ENCODE measurements around the gene BCAN. TPM values are rescaled to one million over a fixed set of nuclear protein-coding genes. Genes with fewer than 3 reads are reported as not detected.

The BCAN gene
- total RNA-seq, 1 experiment from 2014 or later: not detected

DNA sequence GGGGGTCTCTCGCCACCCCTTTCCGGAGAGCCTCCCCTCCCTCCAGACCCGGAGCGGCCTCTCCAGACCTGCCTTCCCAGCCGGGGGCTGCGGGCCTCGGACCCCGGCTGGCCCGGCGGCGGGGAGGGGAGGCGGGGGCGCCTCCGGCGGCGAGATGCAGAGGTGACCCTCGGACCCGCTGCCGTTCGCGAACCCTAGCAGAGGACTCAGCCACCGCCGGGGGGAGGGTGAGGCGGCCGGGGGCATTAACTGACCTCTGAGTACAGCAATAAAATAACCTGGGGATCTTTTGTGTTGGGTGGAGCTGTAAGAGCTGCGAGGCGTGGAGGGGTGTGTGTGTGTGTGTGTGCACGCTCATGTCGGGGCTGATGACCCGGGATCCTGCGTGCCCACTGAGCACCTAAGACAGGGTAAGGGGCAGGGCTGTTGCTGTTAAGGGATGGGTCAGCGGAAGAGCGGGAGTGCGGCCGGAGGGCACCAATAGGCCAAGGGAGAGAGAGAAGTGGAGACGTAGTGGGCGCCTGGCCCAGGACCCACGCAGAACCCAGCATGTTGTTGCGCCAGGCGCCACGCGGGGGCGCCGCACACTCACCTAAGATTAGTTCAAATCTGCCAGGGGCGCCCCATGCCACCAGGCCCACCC lies 16.4 kb upstream of the BCAN start:
- H3K4me2 ChIP-seq: 0 out of 2 replicates have a peak overlapping the region, but pooled peaks have one; percentile 15
- intact Hi-C loops (cut with micrococcal nuclease; ENCODE audit: unreplicated experiment): loop anchor here (2.0 to 10.0 kb wide), 3 partner anchors 233 to 299 kb away; partner anchors contain the start of genes INSRR and LRRC71
- CTCF ChIA-PET: interaction anchor here (0.5 to 1.5 kb wide), 3 partner anchors 54 to 234 kb away, joined by 3 to 4 read pairs (median 4); no protein-coding TSS in a partner anchor
- peaks cover 26% of the 10 kb centered on the region for H3K4me1 ChIP-seq (replicated peaks; ENCODE audit: insufficient read depth)
- no TSS peak for BruUV-seq (replicated peaks)
- peak in 1 of 2 experiments; percentile 32 for DNase-seq
- H3K9me3 ChIP-seq (ENCODE audit: insufficient read depth, low read depth): no peaks in the 10 kb centered on the region
- no peaks in the 10 kb centered on the region for H3K36me3 ChIP-seq (ENCODE audit: low read depth)
- no peaks in the 10 kb centered on the region for H4K20me1 ChIP-seq (ENCODE audit: insufficient read depth)
- H3K4me3 ChIP-seq: no peak overlapping the region
- H3K79me2 ChIP-seq (ENCODE audit: low read depth): no peaks in the 10 kb centered on the region
- TF ChIP-seq, protein P1, sequence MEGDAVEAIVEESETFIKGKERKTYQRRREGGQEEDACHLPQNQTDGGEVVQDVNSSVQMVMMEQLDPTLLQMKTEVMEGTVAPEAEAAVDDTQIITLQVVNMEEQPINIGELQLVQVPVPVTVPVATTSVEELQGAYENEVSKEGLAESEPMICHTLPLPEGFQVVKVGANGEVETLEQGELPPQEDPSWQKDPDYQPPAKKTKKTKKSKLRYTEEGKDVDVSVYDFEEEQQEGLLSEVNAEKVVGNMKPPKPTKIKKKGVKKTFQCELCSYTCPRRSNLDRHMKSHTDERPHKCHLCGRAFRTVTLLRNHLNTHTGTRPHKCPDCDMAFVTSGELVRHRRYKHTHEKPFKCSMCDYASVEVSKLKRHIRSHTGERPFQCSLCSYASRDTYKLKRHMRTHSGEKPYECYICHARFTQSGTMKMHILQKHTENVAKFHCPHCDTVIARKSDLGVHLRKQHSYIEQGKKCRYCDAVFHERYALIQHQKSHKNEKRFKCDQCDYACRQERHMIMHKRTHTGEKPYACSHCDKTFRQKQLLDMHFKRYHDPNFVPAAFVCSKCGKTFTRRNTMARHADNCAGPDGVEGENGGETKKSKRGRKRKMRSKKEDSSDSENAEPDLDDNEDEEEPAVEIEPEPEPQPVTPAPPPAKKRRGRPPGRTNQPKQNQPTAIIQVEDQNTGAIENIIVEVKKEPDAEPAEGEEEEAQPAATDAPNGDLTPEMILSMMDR (conservative IDR thresholded peaks at IDR 0.05): peak; percentile 92
- TF ChIP-seq EZH2 (IDR thresholded peaks at IDR 0.05; ENCODE audit: low read depth): no peak
- peaks cover 21% of the 10 kb centered on the region for H3F3A ChIP-seq (ENCODE audit: insufficient read depth, low read depth)
- H2AFZ ChIP-seq: no peak overlapping the region
- no peaks in the 10 kb centered on the region for H3K9me2 ChIP-seq (ENCODE audit: insufficient read depth)
- no peak overlapping the region for H3K27ac ChIP-seq
- POLR2A ChIA-PET (ENCODE audit: unreplicated experiment): interaction anchor here (0.5 kb wide), 1 partner anchor 73 kb away, joined by 6 read pairs; no protein-coding TSS in a partner anchor
- peaks cover 13% of the 10 kb centered on the region; the same call in 1 of the 2 replicates for H3K27me3 ChIP-seq (ENCODE audit: insufficient read depth, low read depth)

GRCh38 chr1:156626079-156626438 lies 15.9 kb upstream of the BCAN start:
- no peaks in the 10 kb centered on the region for H3K9me3 ChIP-seq (ENCODE audit: insufficient read depth, low read depth)
- H3F3A ChIP-seq (ENCODE audit: insufficient read depth, low read depth): peaks cover 24% of the 10 kb centered on the region
- peaks cover 8% of the 10 kb centered on the region; the same call in 1 of the 2 replicates for H3K27me3 ChIP-seq (ENCODE audit: insufficient read depth, low read depth)
- H2AFZ ChIP-seq: no peak overlapping the region
- no peaks in the 10 kb centered on the region for H3K79me2 ChIP-seq (ENCODE audit: low read depth)
- no peak for TF ChIP-seq EZH2 (IDR thresholded peaks at IDR 0.05; ENCODE audit: low read depth)
- TF ChIP-seq, protein P1 (conservative IDR thresholded peaks at IDR 0.05): no peak; the same call in 1 of the 2 replicates
- CTCF ChIA-PET: interaction anchor here (0.5 to 1.6 kb wide), 7 partner anchors 12 to 234 kb away, joined by 3 to 7 read pairs (median 4); no protein-coding TSS in a partner anchor
- no peaks in the 10 kb centered on the region for H3K36me3 ChIP-seq (ENCODE audit: low read depth)
- 0 out of 2 replicates have a peak overlapping the region, but pooled peaks have one; percentile 15 for H3K4me2 ChIP-seq
- POLR2A ChIA-PET (ENCODE audit: unreplicated experiment): interaction anchor here (0.5 kb wide), 1 partner anchor 55 kb away, joined by 3 read pairs; no protein-coding TSS in a partner anchor
- peak in 1 of 2 experiments; percentile 39 for DNase-seq
- intact Hi-C loops (cut with micrococcal nuclease; ENCODE audit: unreplicated experiment): loop anchor here (2.0 to 10.0 kb wide), 3 partner anchors 233 to 299 kb away; partner anchors contain the start of genes INSRR and LRRC71
- no peak overlapping the region for H3K4me3 ChIP-seq
- no peak overlapping the region for H3K27ac ChIP-seq
- H3K4me1 ChIP-seq (replicated peaks; ENCODE audit: insufficient read depth): peaks cover 26% of the 10 kb centered on the region
- no peaks in the 10 kb centered on the region for H3K9me2 ChIP-seq (ENCODE audit: insufficient read depth)
- H4K20me1 ChIP-seq (ENCODE audit: insufficient read depth): no peaks in the 10 kb centered on the region
- no TSS peak for BruUV-seq (replicated peaks)

- TF ChIP-seq, protein P1 (conservative IDR thresholded peaks at IDR 0.05): peak; percentile 84
- TF ChIP-seq EZH2 (IDR thresholded peaks at IDR 0.05; ENCODE audit: low read depth): no peak
- Histone ChIP-seq H3F3A (ENCODE audit: insufficient read depth, low read depth) (peaks cover 20% of the 10 kb centered on the region), H3K4me3 (no peak overlapping the region), H3K9me3 (ENCODE audit: insufficient read depth, low read depth) (no peaks in the 10 kb centered on the region), H3K9me2 (ENCODE audit: insufficient read depth) (no peaks in the 10 kb centered on the region), H3K36me3 (ENCODE audit: low read depth) (no peaks in the 10 kb centered on the region), H3K4me1 (replicated peaks; ENCODE audit: insufficient read depth) (peaks cover 22% of the 10 kb centered on the region), H3K79me2 (ENCODE audit: low read depth) (no peaks in the 10 kb centered on the region), H3K27ac (no peak overlapping the region), H3K4me2 (no peak overlapping the region), H4K20me1 (ENCODE audit: insufficient read depth) (no peaks in the 10 kb centered on the region), H2AFZ (no peak overlapping the region), H3K27me3 (ENCODE audit: insufficient read depth, low read depth) (peaks cover 8% of the 10 kb centered on the region; the same call in 1 of the 2 replicates)
- intact Hi-C loops (cut with micrococcal nuclease; ENCODE audit: unreplicated experiment): loop anchor here (1.0 to 10.0 kb wide), 6 partner anchors 33 to 297 kb away; partner anchors contain the start of genes INSRR and LRRC71
- ChIA-PET CTCF (interaction anchor here (0.5 to 1.6 kb wide), 17 partner anchors 11 to 442 kb away, joined by 3 to 11 read pairs (median 5); partner anchors contain the start of gene NES), POLR2A (ENCODE audit: unreplicated experiment) (no interaction called here)
- peak; percentile 65 to 66 for DNase-seq
- no TSS peak for BruUV-seq (replicated peaks)
These were observed 14.5 kb upstream of the BCAN start for GRCh38 chr1:156627313-156627880.
